ENCODE results near the gene TREH.
"Not testable (repeated sequence)": the region's sequence is repeated elsewhere in the genome, so short reads cannot be mapped to it uniquely, and the experiment has no call there.

DNA sequence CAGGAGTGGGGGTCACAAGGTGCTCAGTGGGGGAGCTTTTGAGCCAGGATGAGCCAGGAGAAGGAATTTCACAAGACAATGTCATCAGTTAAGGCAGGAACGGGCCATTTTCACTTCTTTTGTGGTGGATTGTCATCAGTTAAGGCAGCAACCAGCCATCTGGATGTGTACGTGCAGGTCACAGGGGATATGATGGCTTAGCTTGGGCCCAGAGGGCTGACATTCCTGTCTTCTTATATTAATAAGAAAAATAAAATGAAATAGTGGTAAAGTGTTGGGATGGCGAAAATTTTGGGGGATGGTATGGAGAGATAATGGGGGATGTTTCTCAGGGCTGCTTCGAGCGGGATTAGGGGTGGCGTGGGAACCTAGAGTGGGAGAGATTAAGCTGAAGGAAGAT lies 37.8 kb upstream of the TREH start:
- TF ChIP-seq, protein P1, sequence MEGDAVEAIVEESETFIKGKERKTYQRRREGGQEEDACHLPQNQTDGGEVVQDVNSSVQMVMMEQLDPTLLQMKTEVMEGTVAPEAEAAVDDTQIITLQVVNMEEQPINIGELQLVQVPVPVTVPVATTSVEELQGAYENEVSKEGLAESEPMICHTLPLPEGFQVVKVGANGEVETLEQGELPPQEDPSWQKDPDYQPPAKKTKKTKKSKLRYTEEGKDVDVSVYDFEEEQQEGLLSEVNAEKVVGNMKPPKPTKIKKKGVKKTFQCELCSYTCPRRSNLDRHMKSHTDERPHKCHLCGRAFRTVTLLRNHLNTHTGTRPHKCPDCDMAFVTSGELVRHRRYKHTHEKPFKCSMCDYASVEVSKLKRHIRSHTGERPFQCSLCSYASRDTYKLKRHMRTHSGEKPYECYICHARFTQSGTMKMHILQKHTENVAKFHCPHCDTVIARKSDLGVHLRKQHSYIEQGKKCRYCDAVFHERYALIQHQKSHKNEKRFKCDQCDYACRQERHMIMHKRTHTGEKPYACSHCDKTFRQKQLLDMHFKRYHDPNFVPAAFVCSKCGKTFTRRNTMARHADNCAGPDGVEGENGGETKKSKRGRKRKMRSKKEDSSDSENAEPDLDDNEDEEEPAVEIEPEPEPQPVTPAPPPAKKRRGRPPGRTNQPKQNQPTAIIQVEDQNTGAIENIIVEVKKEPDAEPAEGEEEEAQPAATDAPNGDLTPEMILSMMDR (IDR thresholded peaks at IDR 0.05) = not testable (repeated sequence)
- TF ChIP-seq POLR2AphosphoS5 (IDR thresholded peaks at IDR 0.05; ENCODE audit: insufficient read depth in 1 of 2, low read depth in 1 of 2); POLR2A (IDR thresholded peaks at IDR 0.05): not testable (repeated sequence)

Measured in vagina (tissue), 2 donors.